Suprapubic skin (tissue), 4 donors: ENCODE results near the gene ADORA1.

ENCODE experiments used
- EP300 ChIP-seq: sonication (generic); formaldehyde crosslinking; IDR thresholded peaks from one replicate; pipeline ENCODE4 v1.6.1; 2017; ENCODE audit warnings: antibody characterized with exemption
- POLR2A ChIP-seq, 2 donors: fragments of 450-650 bp; IDR thresholded peaks; one replicate each; pipeline ENCODE4 v1.6.1; 2017; ENCODE audit warnings: antibody characterized with exemption in 2 of 2, mild to moderate bottlenecking in 2 of 2, moderate library complexity in 2 of 2
- POLR2AphosphoS5 ChIP-seq, 3 donors: sonication (generic); formaldehyde crosslinking; IDR thresholded peaks; one replicate each; pipeline ENCODE4 v1.6.1; 2017; ENCODE audit warnings: antibody characterized with exemption in 3 of 3
- TF ChIP-seq, protein P1 (sequence below), 2 donors: fragments of 200-600 bp in 1 of 2; fragments of 450-650 bp in 1 of 2; sonication (generic) in 1 of 2; IDR thresholded peaks; one replicate each; pipeline ENCODE4 v1.5.1; 2016 to 2019; ENCODE audit warnings: antibody characterized with exemption in 2 of 2, mild to moderate bottlenecking in 1 of 2, moderate library complexity in 1 of 2

- TF ChIP-seq, protein P1, sequence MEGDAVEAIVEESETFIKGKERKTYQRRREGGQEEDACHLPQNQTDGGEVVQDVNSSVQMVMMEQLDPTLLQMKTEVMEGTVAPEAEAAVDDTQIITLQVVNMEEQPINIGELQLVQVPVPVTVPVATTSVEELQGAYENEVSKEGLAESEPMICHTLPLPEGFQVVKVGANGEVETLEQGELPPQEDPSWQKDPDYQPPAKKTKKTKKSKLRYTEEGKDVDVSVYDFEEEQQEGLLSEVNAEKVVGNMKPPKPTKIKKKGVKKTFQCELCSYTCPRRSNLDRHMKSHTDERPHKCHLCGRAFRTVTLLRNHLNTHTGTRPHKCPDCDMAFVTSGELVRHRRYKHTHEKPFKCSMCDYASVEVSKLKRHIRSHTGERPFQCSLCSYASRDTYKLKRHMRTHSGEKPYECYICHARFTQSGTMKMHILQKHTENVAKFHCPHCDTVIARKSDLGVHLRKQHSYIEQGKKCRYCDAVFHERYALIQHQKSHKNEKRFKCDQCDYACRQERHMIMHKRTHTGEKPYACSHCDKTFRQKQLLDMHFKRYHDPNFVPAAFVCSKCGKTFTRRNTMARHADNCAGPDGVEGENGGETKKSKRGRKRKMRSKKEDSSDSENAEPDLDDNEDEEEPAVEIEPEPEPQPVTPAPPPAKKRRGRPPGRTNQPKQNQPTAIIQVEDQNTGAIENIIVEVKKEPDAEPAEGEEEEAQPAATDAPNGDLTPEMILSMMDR (IDR thresholded peaks at IDR 0.05) = no peak
- TF ChIP-seq POLR2A (IDR thresholded peaks at IDR 0.05) (no peak), EP300 (no peak), POLR2AphosphoS5 (IDR thresholded peaks at IDR 0.05) (no peak)
These were observed 24.9 kb downstream of the ADORA1 start for GRCh38 chr1:203152158-203153034.
